PC-3 (cell line): Measurements from ENCODE around the gene C11orf68. TPM values are rescaled to one million over a fixed set of nuclear protein-coding genes. Genes with fewer than 3 reads are reported as not detected.

Experiments used
- ATAC-seq: fragments of 200-7000 bp; cut with Tn5 transposase; 2 replicates; pipeline ENCODE4 v1.9.1; 2020; ENCODE audit warnings: mild to moderate bottlenecking, moderate library complexity
- BruUV-seq: library from RNA; stranded (reverse); fragments of 400-500 nt; replicated peaks from 2 replicates; lab custom pipeline; 2021; lab: Mats Ljungman, UMichigan
- CTCF ChIA-PET: fragments of 300-600 bp; sonication (Branson Sonifier 250); formaldehyde crosslinking; loops from one replicate; lab custom pipeline; 2022; ENCODE audit warnings: antibody characterized with exemption; lab: Charles Lee
- POLR2A ChIA-PET: fragments of 300-600 bp; sonication (Branson Sonifier 250); formaldehyde crosslinking; loops from one replicate; lab custom pipeline; 2022; ENCODE audit warnings: antibody characterized with exemption; ENCODE audit not compliant: unreplicated experiment; lab: Charles Lee
- DNase-seq: peaks from one replicate; pipeline ENCODE4 v3.0.0-alpha.2; 2015
- H2AFZ ChIP-seq: fragments of 300-600 bp; sonication (generic); 2 replicates; pipeline ENCODE4 v1.6.0; 2016; ENCODE audit warnings: antibody characterized with exemption, low read length
- H3F3A ChIP-seq: fragments of 300-600 bp; sonication (generic); one replicate; pipeline ENCODE4 v1.6.0; 2017; ENCODE audit warnings: antibody characterized with exemption, low read length, control low read depth, mild to moderate bottlenecking; ENCODE audit not compliant: unreplicated experiment
- H3K27ac ChIP-seq: fragments of 300-600 bp; sonication (generic); 2 replicates; pipeline ENCODE4 v1.5.1; 2016; ENCODE audit warnings: mild to moderate bottlenecking, low read length
- H3K27me3 ChIP-seq: fragments of 300-600 bp; sonication (generic); 2 replicates; pipeline ENCODE4 v1.6.1; 2016; ENCODE audit warnings: low read length, mixed read lengths
- H3K36me3 ChIP-seq: fragments of 300-600 bp; sonication (generic); 2 replicates; pipeline ENCODE4 v1.6.1; 2016; ENCODE audit warnings: low read depth, mixed run types, low read length, mixed read lengths
- H3K4me1 ChIP-seq: fragments of 300-600 bp; sonication (generic); 2 replicates; pipeline ENCODE4 v1.5.1; 2016; ENCODE audit warnings: low read length; ENCODE audit not compliant: insufficient read depth
- H3K4me2 ChIP-seq: fragments of 300-600 bp; sonication (generic); 2 replicates; pipeline ENCODE4 v1.6.0; 2016; ENCODE audit warnings: low read length
- H3K4me3 ChIP-seq: fragments of 300-600 bp; sonication (generic); 2 replicates; pipeline ENCODE4 v1.5.1; 2016; ENCODE audit warnings: mild to moderate bottlenecking, low read length, mixed read lengths
- H3K79me2 ChIP-seq: fragments of 300-600 bp; sonication (generic); 2 replicates; pipeline ENCODE4 v1.6.1; 2017; ENCODE audit warnings: low read length, mixed read lengths
- H3K9ac ChIP-seq: fragments of 300-600 bp; sonication (generic); 2 replicates; pipeline ENCODE4 v1.6.0; 2016; ENCODE audit warnings: mild to moderate bottlenecking, low read length
- H3K9me2 ChIP-seq: fragments of 300-600 bp; sonication (generic); replicated peaks from 2 replicates; pipeline ENCODE4 v1.6.1; 2016; ENCODE audit warnings: mixed run types, low read length, mixed read lengths
- H3K9me3 ChIP-seq: fragments of 300-600 bp; sonication (generic); 2 replicates; pipeline ENCODE4 v1.6.1; 2016; ENCODE audit warnings: low read length, mixed read lengths
- H4K20me1 ChIP-seq: fragments of 300-600 bp; sonication (generic); 2 replicates; pipeline ENCODE4 v1.6.1; 2016; ENCODE audit warnings: low read length, mixed read lengths
- CTCF ChIP-seq: fragments of 300-600 bp; sonication (generic); conservative IDR thresholded peaks from 2 replicates; pipeline ENCODE4 v1.5.1; 2017; ENCODE audit warnings: antibody characterized with exemption, low read depth, mild to moderate bottlenecking, low read length
- EZH2 ChIP-seq: fragments of 300-600 bp; sonication (generic); IDR thresholded peaks from one replicate; pipeline ENCODE4 v1.6.1; 2017; ENCODE audit warnings: antibody characterized with exemption, mild to moderate bottlenecking, low read length; ENCODE audit not compliant: unreplicated experiment
- EZH2phosphoT487 ChIP-seq: fragments of 300-600 bp; sonication (generic); IDR thresholded peaks from 2 replicates; pipeline ENCODE4 v1.6.1; 2018; ENCODE audit warnings: mild to moderate bottlenecking, antibody characterized with exemption, low read length, borderline replicate concordance
- intact Hi-C: fragments of 100-400 bp; cut with micrococcal nuclease; formaldehyde crosslinking; loops from 2 replicates; pipeline ENCODE4 v1.9.0; 2023
- total RNA-seq: library from RNA; depleted of rRNA; stranded (reverse); fragments of >200 nt; gene quantifications from 2 replicates; pipeline ENCODE4 v1.2.3, GENCODE V29; 2014

Gene C11orf68
- total RNA-seq, 1 experiment from 2014 or later: 61.3 TPM

GRCh38 chr11:65907878-65908277 lies 11.0 kb downstream of the C11orf68 start:
- TF ChIP-seq EZH2 (no peak), CTCF (no peak), EZH2phosphoT487 (no peak)
- DNase-seq (no peak), ATAC-seq (no peak)
- Histone ChIP-seq H4K20me1 (no peaks in the 10 kb centered on the region), H3K27me3 (no peaks in the 10 kb centered on the region), H3K36me3 (no peaks in the 10 kb centered on the region), H3K9me3 (no peaks in the 10 kb centered on the region), H2AFZ (no peak overlapping the region), H3K9me2 (no peaks in the 10 kb centered on the region), H3K4me3 (no peak overlapping the region), H3K79me2 (peaks cover 43% of the 10 kb centered on the region), H3K4me2 (no peak overlapping the region), H3K27ac (no peak overlapping the region), H3K4me1 (peaks cover 63% of the 10 kb centered on the region), H3F3A (no peaks in the 10 kb centered on the region), H3K9ac (no peak overlapping the region)
- intact Hi-C loops: no loop called here
- BruUV-seq: no TSS peak
- ChIA-PET POLR2A (no interaction called here), CTCF (no interaction called here)

GRCh38 chr11:65906602-65907001 lies 12.3 kb downstream of the C11orf68 start:
- Histone ChIP-seq H3K9ac (no peak overlapping the region), H3K27ac (no peak overlapping the region), H3K27me3 (no peaks in the 10 kb centered on the region), H3K4me2 (peak overlapping the region; percentile 9; the same call in 1 of the 2 replicates), H2AFZ (no peak overlapping the region), H3K79me2 (peaks cover 55% of the 10 kb centered on the region), H3K4me1 (peaks cover 65% of the 10 kb centered on the region), H3F3A (no peaks in the 10 kb centered on the region), H3K9me2 (no peaks in the 10 kb centered on the region), H4K20me1 (no peaks in the 10 kb centered on the region), H3K36me3 (no peaks in the 10 kb centered on the region), H3K4me3 (no peak overlapping the region), H3K9me3 (no peaks in the 10 kb centered on the region)
- ChIA-PET POLR2A (no interaction called here), CTCF (interaction anchor here (0.6 kb wide), 1 partner anchor 18 kb away, joined by 4 read pairs; the partner anchor contains the start of gene FIBP)
- intact Hi-C loops: no loop called here
- peak; percentile 54 for DNase-seq
- no peak for TF ChIP-seq EZH2phosphoT487
- no peak for TF ChIP-seq CTCF
- no peak for TF ChIP-seq EZH2
- ATAC-seq: no peak
- BruUV-seq: no TSS peak

- H3K27me3 ChIP-seq: no peaks in the 10 kb centered on the region
- DNase-seq: no peak
- POLR2A ChIA-PET: interaction anchor here (1.0 kb wide), 1 partner anchor 12 kb away, joined by 3 read pairs; no protein-coding TSS in a partner anchor
- no peaks in the 10 kb centered on the region for H3K9me3 ChIP-seq
- peak overlapping the region; percentile 87 for H3K27ac ChIP-seq
- no peak for ATAC-seq
- no peaks in the 10 kb centered on the region for H3K9me2 ChIP-seq
- H3F3A ChIP-seq: peaks cover 4% of the 10 kb centered on the region
- H3K79me2 ChIP-seq: peaks cover 63% of the 10 kb centered on the region
- CTCF ChIA-PET: interaction anchor here (1.3 kb wide), 1 partner anchor 15 kb away, joined by 17 read pairs; the partner anchor contains the start of gene FIBP
- peak overlapping the region; percentile 62 for H3K4me2 ChIP-seq
- no peak overlapping the region for H2AFZ ChIP-seq
- intact Hi-C loops: no loop called here
- H3K4me1 ChIP-seq: peaks cover 48% of the 10 kb centered on the region
- peak overlapping the region; percentile 28 for H3K9ac ChIP-seq
- H4K20me1 ChIP-seq: peaks cover 11% of the 10 kb centered on the region
- TF ChIP-seq EZH2phosphoT487: no peak
- no peak for TF ChIP-seq CTCF
- TF ChIP-seq EZH2: no peak
- no TSS peak for BruUV-seq
- H3K4me3 ChIP-seq: no peak overlapping the region
- H3K36me3 ChIP-seq: peaks cover 12% of the 10 kb centered on the region
These were observed 15.1 kb downstream of the C11orf68 start for GRCh38 chr11:65903715-65904114.
